ENCODE data around the gene SPATA1. TPM values are rescaled to one million over a fixed set of nuclear protein-coding genes. Genes with fewer than 3 reads are reported as not detected.

The SPATA1 gene
- polyA plus RNA-seq, 1 donor (not counting 4 experiments of a cell fraction or from before 2014, with no cell fraction given), result 0.25 TPM

- peak in 1 of 3 experiments; percentile 10 for TF ChIP-seq CTCF (optimal IDR thresholded peaks at IDR 0.05 in 1 of 3, IDR thresholded peaks at IDR 0.05 in 1 of 3, conservative IDR thresholded peaks at IDR 0.05 in 1 of 3; ENCODE audit: extremely low read depth in 1 of 3, insufficient read depth in 2 of 3, low read length in 3 of 3)
- no peak for TF ChIP-seq EZH2 (IDR thresholded peaks at IDR 0.05; ENCODE audit: low read length)
- H3K27ac ChIP-seq (ENCODE audit: control insufficient read depth, insufficient read depth, low read length), result no peak overlapping the region
- H3K79me2 ChIP-seq (ENCODE audit: control insufficient read depth, insufficient read depth, low read length), result no peaks in the 10 kb centered on the region
- H4K20me1 ChIP-seq (ENCODE audit: control insufficient read depth, extremely low read depth, insufficient read depth, low read length), result no peaks in the 10 kb centered on the region
- H3K27me3 ChIP-seq (ENCODE audit: control insufficient read depth, extremely low read depth, insufficient read depth, low read length), result no peaks in the 10 kb centered on the region
- no peak for FAIRE-seq
- no peak overlapping the region for H2AFZ ChIP-seq (ENCODE audit: control insufficient read depth, low read length)
- H3K9ac ChIP-seq (ENCODE audit: control insufficient read depth, extremely low read depth, insufficient read depth, low read length), result no peak overlapping the region
- H3K4me1 ChIP-seq (ENCODE audit: control insufficient read depth, extremely low read depth, insufficient read depth, low read length), result no peaks in the 10 kb centered on the region
- no peaks in the 10 kb centered on the region for H3K36me3 ChIP-seq (ENCODE audit: control insufficient read depth in 2 of 2, extremely low read depth in 1 of 2, insufficient read depth in 2 of 2, low read length in 2 of 2)
- no peak for DNase-seq (ENCODE audit: low read depth, low spot score)
- H3K9me1 ChIP-seq (ENCODE audit: control insufficient read depth, extremely low read depth, insufficient read depth, low read length), result no peaks in the 10 kb centered on the region
- no peak overlapping the region for H3K4me2 ChIP-seq (ENCODE audit: control insufficient read depth, extremely low read depth, insufficient read depth, low read depth, low read length)
- H3K4me3 ChIP-seq (ENCODE audit: control insufficient read depth in 2 of 3, extremely low read depth in 1 of 3, insufficient read depth in 2 of 3, low read depth in 1 of 3, low read length in 3 of 3), result no peak overlapping the region
- no peaks in the 10 kb centered on the region for H3K9me3 ChIP-seq (ENCODE audit: control insufficient read depth, low read depth, low read length)
- dilution Hi-C loops (cut with MboI; ENCODE audit: extremely low pct_ligation_motif_present, low sequenced_read_pairs), result no loop called here
These were observed 35.5 kb downstream of the SPATA1 start for GRCh38 chr1:84541679-84542078.

GRCh38 chr1:84550826-84551225 lies 44.6 kb downstream of the SPATA1 start:
- dilution Hi-C loops (cut with MboI; ENCODE audit: extremely low pct_ligation_motif_present, low sequenced_read_pairs), result no loop called here

More at GRCh38 chr1:84550826-84551225, 44.6 kb downstream of the SPATA1 start:
- Histone ChIP-seq H3K9me1 (ENCODE audit: control insufficient read depth, extremely low read depth, insufficient read depth, low read length) (no peaks in the 10 kb centered on the region), H3K27ac (ENCODE audit: control insufficient read depth, insufficient read depth, low read length) (no peak overlapping the region), H3K9ac (ENCODE audit: control insufficient read depth, extremely low read depth, insufficient read depth, low read length) (no peak overlapping the region), H3K79me2 (ENCODE audit: control insufficient read depth, insufficient read depth, low read length) (no peaks in the 10 kb centered on the region), H3K27me3 (ENCODE audit: control insufficient read depth, extremely low read depth, insufficient read depth, low read length) (no peaks in the 10 kb centered on the region), H4K20me1 (ENCODE audit: control insufficient read depth, extremely low read depth, insufficient read depth, low read length) (no peaks in the 10 kb centered on the region), H3K4me3 (ENCODE audit: control insufficient read depth in 2 of 3, extremely low read depth in 1 of 3, insufficient read depth in 2 of 3, low read depth in 1 of 3, low read length in 3 of 3) (no peak overlapping the region), H3K4me2 (ENCODE audit: control insufficient read depth, extremely low read depth, insufficient read depth, low read depth, low read length) (no peak overlapping the region), H3K36me3 (ENCODE audit: control insufficient read depth in 2 of 2, extremely low read depth in 1 of 2, insufficient read depth in 2 of 2, low read length in 2 of 2) (no peaks in the 10 kb centered on the region), H2AFZ (ENCODE audit: control insufficient read depth, low read length) (no peak overlapping the region), H3K9me3 (ENCODE audit: control insufficient read depth, low read depth, low read length) (no peaks in the 10 kb centered on the region), H3K4me1 (ENCODE audit: control insufficient read depth, extremely low read depth, insufficient read depth, low read length) (no peaks in the 10 kb centered on the region)
- no peak for TF ChIP-seq CTCF (optimal IDR thresholded peaks at IDR 0.05 in 1 of 3, IDR thresholded peaks at IDR 0.05 in 1 of 3, conservative IDR thresholded peaks at IDR 0.05 in 1 of 3; ENCODE audit: extremely low read depth in 1 of 3, insufficient read depth in 2 of 3, low read length in 3 of 3)
- no peak for TF ChIP-seq EZH2 (IDR thresholded peaks at IDR 0.05; ENCODE audit: low read length)
- no peak for DNase-seq (ENCODE audit: low read depth, low spot score)
- no peak for FAIRE-seq

Data from keratinocyte (primary cell).